Raji (cell line): ENCODE measurements around the gene VWA5A.

Experiments
- POLR2A ChIP-seq: IDR thresholded peaks from 2 replicates; pipeline ENCODE4 v1.6.1; 2011; ENCODE audit warnings: low read depth, low read length, control low read depth; ENCODE audit not compliant: insufficient read depth

VWA5A gene

DNA sequence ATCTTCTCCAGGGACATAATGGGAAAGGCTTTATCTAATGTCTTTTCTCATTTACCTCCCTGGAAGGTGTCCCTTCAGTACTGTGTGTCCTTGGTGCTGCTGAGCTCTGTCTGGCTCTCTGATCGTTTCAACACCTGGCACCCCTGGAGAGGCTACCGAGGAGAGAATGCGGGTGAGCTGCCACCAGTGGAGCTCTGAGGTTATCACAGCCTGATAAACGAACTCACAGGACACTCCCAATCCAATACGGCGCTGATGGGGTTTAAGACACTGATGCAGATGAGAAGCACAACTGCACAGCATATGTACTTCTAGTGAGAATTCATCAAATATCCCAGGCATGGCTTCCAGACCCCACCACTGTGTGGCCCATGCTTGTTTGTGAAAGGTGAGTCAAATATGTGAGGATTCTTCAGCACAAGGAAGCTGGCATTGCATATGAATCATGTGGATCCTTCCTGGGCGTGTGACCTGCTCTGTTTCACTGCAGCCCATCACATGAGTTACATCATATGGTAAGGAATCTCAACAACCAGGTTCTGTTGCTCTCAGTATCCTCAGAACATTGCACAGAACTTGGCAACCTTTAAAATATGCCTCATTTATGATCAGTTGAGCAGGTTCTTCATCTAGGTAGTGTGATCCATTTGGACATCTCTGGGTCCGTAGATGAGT, 34.8 kb upstream of the VWA5A start:
- TF ChIP-seq POLR2A: no peak

DNA sequence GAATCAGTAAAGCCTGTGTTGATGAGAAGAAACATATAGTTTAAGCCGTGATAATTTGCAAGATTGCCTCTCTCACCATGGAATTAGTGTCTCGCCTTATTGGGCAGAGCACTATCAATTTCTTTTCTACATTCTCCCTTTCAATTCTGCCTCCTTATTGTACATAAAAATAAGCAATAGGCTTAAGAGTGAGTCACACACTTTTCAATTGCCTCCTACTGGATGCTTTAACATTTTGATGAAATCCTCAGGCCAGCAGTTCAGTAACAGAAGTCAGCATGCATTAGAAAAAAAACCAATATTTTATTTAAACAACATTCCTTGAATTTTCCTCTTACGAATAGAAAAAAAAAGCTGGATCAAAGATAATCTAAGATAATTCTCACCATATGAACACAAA, 33.8 kb upstream of the VWA5A start:
- no peak for TF ChIP-seq POLR2A

DNA sequence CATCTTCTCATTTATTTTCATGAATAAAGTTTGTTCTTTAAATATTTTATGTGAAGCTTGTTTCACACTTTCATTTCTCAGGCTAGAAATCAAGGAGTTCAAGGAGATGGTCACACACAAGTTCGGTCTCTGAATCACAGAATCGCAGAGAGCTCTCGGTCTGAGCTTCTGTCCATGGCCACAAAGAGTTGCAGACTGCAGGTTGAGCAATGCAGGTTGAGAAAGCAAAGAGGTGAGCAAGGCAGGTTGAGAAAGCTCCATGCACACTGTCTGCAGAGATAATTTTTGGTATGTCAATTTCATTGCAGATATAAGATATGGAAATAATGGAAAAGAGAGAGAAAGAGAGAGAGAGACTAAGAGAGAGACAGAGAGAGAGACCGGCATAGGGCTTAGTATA, 32.9 kb upstream of the VWA5A start:
- no peak for TF ChIP-seq POLR2A

DNA sequence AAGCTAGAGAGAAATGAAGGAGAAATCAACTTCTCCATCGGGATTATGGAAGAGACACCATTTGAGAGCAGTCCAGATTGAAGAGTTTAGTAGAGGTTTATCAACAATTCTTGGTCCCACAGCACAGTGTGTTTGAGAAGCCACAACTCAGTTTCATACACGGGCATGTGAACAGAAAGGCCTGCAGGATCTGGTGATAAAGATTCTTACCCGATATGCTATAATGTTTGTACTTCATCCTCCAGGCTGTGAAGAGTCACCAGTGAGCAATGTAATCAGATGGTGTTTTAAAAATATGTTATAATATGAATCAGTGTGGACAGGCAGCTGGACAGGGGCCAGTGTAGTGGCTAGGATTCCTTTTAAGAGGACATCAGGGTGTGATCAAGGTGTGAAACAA, 29.7 kb upstream of the VWA5A start:
- TF ChIP-seq POLR2A: no peak

DNA sequence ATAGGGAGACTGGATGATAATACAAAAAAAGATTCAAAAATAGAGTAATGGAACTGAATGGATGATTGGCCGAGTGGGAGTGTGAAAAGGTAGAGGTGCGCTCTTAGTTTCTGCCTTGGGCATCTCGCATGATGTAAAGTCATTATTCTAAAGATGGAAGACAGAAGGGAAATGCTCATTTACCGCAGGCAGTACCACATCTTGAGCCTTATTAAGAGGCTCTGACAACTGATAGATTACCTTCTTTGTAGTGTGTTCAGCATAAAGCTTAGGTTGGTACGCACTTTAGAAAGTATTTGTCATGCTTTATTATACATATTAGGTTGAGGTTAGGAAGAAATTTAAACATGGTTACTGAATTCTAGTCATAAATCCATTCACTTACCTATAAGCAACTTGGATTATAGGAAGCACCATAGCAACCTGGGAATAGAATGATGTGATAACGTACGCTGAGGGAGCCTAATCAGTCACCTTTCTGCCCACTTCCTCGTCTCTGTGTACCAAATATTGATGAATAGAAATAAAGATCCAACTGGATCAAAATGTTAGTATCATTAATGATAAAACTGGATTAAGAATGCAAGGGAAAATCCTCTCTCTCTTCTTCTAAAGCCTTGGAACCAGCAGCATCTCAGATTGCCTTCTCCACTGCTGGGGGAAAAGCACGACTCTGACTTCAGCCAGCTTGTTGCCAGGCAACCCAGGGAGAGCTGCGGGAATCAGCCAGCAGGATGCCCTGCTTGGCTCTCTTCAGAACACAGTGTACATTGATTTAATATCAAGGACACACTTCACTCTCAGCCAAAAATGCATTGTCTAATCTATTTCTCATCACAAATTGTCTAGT, 29.0 kb upstream of the VWA5A start:
- no peak for TF ChIP-seq POLR2A

DNA sequence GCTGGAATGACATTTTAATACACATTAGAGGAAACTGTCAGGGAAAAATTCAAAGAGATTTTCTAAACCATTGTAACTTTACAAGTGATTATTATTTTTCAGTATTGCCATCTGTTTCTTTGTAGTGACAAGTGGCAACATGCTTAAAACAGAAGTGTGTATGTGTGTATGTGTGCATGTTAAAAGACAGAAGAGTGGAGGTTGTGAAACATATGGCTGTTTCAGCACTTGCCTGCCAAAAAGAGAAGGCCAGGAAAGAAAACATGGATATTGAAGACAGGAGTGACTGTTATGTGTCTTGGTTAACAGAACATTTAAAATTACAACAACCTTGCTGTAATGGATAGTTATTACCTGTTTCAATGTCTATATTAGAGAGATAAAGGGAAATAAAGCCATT, 24.3 kb upstream of the VWA5A start:
- no peak for TF ChIP-seq POLR2A

DNA sequence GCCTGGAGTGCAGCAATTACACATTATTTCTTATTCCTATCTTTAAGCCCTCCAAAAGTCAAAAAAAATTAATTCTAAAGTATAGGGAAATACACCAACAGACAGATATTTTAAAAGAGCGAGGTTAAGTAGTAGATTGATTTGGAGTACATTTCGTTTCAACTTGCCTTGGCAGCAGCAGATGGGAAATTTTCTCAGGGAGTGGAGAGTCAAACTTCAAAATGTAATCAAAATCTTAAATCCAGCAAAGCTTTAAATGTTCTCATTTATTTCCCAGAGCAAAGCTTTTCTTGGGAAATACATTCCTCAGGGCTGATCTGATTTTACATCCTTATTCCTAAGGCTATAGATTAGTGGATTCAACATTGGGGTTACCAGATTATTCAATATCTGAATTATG, 21.9 kb upstream of the VWA5A start:
- TF ChIP-seq POLR2A: no peak

DNA sequence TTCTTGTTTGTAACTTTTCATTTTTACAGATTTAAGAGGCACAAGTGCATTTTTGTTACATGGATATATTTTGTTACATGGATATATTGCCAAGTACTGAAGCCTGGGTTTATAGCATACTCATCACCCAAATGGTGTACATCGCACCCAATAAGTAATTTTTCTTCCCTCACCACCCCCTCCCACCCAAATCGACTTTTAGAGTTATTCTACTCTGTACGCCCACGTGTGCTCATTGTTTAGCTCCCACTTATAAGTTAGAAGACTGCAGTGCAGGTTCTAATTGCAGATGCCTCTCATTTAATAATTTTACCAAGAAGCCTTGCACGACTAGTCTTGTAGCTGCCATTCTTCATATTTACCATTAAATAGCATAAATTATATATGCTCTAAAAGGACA, 20.5 kb upstream of the VWA5A start:
- TF ChIP-seq POLR2A: no peak

DNA sequence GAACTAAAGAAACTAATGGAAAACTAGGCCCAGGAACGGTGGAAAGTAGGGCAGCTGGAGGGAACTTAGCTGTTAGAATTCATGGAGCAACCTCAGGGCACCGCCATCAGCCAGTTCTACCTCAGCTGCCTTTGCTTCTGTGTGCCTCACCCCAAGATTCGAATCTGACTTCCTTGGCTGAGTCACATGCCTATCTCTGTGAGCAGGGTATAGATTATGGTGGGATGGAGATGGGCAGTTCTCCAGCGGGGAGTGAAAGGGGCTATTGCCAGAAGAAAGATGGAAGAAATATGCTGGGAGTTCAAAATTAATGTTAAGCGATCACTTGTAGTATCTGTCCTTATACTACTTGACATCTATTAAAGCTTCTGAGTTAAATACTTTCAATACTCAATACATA, 18.9 kb upstream of the VWA5A start:
- no peak for TF ChIP-seq POLR2A

DNA sequence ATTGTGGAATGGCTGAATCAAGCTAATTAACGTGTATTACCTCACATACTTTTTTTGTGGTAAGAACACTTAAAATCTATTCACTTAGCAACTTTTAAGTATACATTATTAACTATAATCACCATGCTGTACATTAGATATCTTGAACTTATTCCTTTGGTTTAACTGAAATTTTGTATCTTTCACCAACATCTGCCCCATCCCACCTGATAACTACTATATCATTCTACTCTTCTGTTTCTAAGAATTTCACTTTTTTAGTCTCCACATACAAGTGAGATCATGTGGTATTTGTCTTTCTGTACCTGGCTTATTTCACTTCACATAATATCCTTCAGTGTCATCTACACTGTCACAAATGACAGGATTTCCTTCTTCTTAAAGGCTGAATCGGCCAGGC, 17.1 kb upstream of the VWA5A start:
- TF ChIP-seq POLR2A: no peak

DNA sequence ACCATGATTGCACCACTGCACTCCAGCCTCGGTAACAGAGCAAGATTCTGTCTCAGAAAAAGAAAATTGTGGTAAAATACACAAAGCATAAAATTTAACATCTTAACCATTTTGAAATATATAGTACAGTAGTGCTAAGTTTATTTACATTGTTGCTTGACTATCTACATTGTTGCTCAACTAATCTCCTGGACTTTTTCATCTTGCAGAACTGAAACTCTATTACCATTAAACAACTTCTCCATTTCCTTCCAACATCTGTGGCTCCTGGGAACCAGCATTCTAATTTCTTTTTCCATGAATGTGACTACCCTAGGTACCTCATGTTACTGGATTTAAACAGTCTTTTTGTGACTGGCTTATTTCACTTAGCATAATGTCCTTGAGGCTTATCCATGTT, 13.5 kb upstream of the VWA5A start:
- TF ChIP-seq POLR2A: no peak

DNA sequence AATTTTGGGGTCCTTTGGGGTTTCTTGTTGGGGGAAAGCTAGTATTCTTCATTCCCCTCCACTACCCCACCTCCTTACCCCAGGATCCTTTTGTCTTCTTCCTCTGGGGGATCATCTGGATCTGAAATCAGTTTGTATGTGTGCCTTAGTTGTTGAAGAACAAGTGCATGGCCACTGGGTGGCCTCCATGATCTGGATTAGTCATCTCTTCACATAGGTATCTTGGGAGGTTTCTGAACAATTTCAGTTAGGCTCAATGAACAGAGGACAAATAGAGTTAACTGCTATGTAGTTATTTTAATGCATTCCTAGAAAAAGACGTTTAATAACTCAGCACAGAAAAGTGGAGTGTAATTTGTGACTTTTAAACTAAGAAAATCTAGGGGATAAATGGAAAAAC, 7.1 kb upstream of the VWA5A start:
- no peak for TF ChIP-seq POLR2A

DNA sequence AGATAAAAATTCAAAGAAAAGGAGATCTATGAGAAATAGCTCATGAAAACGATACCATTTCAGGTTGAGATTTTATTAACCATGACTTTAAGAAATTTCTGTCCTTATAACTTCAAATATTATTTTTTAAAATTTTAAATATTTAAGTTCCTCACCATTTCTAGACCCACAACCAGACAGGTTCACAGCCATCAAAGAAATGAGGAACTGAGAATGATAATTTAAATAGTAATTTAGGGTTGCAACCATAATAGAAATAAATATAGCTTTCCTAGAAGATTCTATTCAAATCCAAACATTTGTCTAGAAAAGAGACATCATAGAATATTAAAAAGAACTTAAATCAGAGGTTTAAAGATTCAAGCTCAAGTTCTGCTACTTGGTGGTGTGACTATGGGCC, 5.9 kb upstream of the VWA5A start:
- TF ChIP-seq POLR2A: no peak

DNA sequence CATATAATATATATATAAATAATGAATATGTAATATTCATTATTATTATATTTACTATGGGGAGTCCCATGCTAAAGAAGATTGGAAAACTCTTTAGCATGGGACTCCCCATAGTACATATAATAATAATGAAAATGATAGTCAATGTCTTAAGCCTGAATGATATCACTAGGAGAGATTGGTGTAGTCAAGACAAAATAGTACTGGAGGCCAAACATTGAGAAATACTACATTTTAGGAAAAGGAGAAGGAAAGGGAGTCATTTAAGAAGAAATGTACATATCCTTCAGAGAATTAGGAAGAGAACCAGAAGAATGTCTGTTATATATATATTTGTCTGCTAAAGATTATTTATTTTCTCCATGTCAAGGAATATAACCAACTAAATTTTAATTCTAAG, 5.0 kb upstream of the VWA5A start:
- TF ChIP-seq POLR2A: no peak

DNA sequence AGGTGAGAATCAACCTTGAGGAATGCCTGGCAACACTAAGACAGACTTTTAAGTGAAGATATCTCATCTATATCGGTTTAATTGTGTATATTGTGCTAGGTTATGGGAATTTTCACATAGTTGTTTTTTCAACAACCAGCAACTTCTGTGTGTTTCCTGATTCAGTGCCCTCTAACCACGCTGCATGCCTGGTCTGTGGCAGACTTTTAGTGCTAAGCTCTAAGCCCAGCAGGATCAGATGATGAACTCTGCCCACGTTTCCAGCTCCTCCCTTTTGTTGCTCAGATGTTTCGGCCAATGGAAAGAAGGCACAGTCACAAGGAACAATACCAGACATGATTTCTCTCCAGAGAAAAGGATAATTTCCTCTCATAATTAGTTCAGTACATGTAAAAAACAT, 1.4 kb upstream of the VWA5A start:
- no peak for TF ChIP-seq POLR2A

DNA sequence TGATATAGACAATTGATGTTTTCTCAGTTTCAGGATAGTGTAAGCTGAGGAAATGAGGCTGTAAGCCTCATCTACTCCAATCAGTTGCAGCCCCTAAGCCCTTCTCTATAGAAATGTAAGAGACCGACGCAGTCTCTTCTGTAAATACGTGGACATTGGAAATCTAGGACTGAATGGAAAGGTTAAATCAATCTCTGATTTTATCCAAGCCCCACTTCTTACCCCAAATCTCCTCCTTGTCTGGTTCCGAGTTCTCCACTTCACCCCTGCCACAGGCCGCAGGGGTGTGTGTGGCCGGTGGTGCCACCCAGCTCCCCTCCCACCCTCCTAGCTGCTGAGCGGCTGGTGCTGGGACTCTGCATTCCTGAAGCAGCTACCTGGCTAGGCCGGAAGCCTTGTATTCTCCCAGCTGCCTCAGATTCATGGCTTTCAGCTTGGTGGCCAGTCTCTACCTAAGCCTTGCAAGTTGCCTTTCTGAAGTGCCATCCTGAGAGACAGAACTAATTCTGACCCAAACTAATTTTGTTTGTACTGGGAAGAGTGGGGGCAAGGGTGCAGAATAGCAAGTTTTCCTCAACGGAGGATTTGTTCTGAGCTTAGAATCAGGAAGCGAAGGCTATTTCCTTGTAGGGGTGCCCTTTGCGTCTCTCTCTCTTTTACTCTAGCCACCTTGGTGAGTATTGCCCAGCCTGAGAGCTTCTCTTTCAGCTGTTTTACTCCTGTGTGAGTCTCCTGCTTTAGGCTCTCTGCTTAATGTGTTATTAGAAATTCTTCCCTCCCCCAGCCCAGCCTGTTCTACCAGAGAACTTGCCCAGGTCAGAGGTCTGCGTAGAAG, 749 bp downstream of the VWA5A start:
- no peak for TF ChIP-seq POLR2A
